ENCODE measurements around the gene FOXE3.
A peak's percentile ranks its signal among the peaks of the same experiment; 100 is the strongest.

Gene FOXE3

DNA sequence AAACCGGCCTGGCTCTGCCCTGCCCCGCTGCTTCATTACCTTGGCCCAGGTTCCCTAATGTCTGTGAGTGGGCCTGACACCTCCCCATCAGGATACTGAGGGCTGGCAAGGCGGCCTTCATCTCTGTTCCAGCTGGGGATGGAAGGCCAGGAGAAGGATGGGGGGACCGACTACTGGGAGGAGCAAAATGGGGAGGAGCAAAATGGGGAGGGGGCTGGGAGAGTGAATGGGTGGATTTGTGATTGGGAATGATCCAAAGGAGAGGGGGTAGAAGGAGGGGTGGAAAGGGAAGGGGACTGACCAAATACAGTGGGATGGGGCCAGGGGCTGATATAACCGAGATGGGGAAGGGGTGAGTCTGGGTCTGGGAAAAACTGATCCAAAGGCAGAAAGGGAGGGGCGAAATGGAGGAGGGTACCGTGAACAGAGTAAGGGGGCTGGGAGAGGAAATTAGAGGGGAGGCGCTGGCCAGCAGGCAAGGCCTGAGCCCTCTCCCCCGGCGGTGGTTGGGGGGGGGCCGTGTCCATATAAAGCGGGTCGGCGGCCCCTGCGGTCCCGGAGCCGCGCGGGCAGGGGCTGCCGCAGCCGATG lies at the start of gene FOXE3:
TSS of gene FOXE3 (plus strand) at position 558 of the 591 bp plus-strand sequence. CDS start at position 589, 31 bp downstream.
- no peak for DNase-seq

GRCh38 chr1:47367651-47368050 lies 48.4 kb upstream of the FOXE3 start:
- DNase-seq: no peak

DNA sequence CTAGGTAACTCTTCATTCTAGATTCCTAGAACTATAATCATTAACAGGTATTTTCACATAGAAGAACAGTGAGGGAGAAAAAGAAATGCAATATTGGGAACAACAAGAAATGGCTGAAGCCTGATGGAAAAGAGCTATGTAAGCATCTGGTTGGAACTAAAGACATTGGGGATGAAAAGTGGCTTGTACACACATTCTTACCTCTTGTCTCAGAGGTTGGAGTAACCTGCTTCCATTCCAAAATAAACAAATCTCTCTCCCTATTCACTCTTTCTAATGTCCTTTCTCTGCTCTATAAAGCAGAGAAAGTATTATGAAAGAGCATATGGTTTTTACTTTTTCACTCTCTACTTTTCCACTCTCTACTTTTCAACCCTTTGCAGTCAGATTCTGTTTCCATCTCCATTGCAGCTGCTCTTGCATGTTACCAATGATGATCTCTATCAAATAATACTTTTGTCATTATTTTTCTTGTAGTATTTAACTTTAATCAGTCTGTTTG lies 45.0 kb upstream of the FOXE3 start:
- DNase-seq: no peak

DNA sequence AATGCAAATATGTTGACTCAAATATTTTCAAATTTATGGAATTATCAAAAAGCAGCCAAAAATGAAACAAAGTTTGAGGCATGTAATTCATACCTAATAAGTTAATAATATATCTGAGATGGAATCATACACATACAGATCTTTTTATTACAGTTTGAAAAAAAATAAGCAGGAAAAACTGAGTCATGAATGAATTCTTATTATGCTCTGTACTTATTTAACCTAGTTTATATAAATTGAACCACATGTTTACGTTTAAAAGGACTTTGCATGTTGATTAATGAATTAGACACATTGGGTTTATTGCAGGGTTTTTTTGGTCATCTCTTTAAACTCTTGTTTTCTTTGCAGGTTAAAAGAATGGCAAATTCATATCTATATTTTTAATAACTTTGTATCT lies 41.6 kb upstream of the FOXE3 start:
- no peak for DNase-seq

GRCh38 chr1:47378147-47378546 lies 37.9 kb upstream of the FOXE3 start:
- DNase-seq: no peak

DNA sequence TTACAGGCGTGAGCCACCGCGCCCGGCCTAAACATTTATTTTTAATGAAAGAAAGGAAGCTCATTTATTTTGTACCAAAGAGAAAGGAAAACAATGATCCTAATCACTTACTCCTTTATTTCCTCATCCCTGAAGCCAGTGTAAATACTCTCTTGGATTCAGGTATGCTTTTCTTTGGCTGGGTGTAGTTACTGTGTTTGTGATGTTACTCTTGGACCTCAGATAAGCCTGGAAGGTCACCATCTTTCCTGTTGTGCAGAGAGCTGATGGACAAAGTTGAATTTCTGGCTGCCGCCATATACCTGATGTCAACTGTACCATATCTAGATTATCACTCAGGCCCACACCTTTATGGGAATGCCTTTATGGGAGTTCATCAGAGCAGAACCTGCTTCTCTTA lies 35.4 kb upstream of the FOXE3 start:
- DNase-seq: no peak

- no peak for DNase-seq
These were observed 33.6 kb upstream of the FOXE3 start for GRCh38 chr1:47382399-47382983.

DNA sequence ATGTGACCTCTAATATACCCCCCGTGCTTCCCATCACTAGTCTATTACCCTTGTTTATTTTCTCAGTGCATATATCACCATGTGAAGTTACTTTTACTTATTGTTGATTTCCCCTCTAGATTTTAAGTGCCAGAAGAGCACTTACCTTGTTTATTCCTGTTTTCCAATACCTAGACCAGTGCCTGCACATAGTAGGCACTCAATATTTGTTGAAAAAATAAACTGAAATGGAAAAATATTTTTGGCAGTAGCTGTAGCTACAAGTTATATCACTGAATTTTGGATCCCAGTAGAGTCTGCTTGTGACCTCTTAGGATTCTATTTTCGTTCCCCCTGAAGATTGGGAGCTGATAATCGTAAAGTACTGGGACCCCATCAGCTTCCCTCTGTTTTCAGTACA lies 32.0 kb upstream of the FOXE3 start:
- DNase-seq: no peak

DNA sequence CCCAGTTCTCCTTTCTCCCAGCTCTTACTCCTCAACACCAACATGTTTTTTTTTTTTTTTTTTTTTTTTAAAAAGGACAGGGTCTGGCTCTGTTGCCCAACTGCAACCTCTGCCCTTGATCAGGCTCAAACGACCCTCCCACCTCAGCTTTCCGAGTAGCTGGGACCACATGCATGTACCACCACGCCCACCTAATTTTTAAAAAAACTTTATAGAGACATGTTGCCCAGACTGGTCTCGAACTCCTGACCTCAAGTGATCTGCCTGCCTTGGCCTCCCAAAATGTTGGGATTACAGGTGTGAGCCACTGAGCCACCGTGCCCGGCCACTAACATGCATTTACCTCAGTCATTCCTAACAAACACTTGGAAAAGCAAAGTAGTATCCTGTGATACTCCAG lies 31.1 kb upstream of the FOXE3 start:
- DNase-seq: no peak

GRCh38 chr1:47386268-47386667 lies 29.8 kb upstream of the FOXE3 start:
- DNase-seq: no peak

GRCh38 chr1:47388030-47388890 lies 27.8 kb upstream of the FOXE3 start:
- no peak for DNase-seq

GRCh38 chr1:47388891-47389238 lies 27.2 kb upstream of the FOXE3 start:
- peak; percentile 64 for DNase-seq

- DNase-seq: no peak
These were observed 26.4 kb upstream of the FOXE3 start for GRCh38 chr1:47389731-47390130.

- no peak for DNase-seq
These were observed 25.2 kb upstream of the FOXE3 start for GRCh38 chr1:47390843-47391242.

GRCh38 chr1:47393141-47393540 lies 22.9 kb upstream of the FOXE3 start:
- no peak for DNase-seq

DNA sequence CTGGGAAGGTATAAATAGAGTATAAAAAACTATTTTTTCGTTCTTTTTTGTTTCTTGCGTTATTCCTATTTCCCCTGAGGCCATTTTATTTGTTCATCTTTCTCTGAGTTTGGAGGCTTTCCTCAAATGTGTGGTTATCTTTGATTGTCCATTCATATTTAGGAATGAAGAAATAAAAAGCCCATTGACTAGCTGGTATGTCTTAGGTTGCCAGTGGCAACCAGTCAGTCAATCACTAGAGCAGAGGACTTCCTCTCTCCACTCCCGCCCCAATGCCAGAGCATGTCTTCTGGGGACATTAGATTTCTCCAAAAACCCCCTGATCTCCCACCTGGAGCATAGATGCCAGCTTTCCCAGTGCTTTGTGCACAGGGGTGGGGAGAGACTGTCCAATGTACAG lies 20.7 kb upstream of the FOXE3 start:
- no peak for DNase-seq

DNA sequence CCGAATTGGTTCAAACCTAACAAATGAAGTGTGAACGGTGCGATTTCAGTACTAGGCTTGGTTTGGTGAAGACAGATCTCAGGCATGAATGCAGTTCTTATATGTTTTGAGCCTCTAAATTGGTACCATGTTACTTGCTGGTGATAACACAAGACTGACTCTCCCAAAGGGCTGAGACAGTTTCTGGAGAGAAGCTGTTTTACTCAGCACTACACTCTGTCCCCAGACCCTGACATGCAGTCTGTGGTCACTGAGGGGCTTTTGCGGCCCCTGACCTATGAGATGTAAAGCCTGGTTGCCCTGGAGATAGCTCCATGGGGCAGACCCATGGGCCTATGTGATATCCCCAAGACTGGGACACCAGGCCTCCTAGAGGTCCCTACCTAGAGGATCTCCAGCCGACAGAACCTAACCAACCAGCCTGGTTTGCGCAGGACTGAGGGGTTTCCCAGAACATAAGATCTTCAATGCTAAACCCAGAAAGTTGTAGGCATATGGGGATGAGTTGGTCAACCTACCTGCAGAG lies 19.4 kb upstream of the FOXE3 start:
- no peak for DNase-seq

DNA sequence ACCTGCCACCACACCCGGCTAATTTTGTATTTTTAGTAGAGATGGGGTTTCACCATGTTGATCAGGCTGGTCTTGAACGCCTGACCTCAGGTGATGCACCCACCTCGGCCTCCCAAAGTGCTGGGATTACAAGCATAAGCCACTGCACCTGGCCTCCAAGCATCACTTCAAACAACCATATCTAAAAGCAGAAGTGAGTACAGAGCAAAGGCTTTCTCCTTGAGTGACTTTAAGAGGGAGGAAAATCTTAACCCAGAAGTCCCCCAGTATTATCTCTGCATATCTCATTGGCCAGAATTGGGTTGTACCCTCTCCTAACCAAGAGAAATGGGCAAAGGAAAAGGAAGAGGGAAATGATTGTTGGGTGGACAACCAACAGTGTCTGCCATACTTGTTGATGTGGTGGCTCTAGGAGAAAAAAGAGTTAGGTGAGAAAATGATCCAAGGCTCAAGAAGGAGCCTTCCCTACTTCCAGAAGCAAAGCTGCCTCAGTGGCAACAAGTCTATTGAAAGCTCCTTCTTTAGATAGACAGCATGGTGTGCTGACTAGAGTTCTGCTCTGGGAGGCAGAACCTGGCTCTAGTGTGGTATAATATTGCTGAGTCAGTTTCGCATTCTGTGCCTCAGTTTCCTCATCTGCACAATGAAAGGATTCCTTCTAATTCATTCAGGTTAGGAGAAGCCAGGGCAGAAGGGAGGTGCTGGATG lies 16.8 kb upstream of the FOXE3 start:
- no peak for DNase-seq

GRCh38 chr1:47399846-47400155 lies 16.3 kb upstream of the FOXE3 start:
- no peak for DNase-seq

GRCh38 chr1:47401761-47402160 lies 14.3 kb upstream of the FOXE3 start:
- DNase-seq: no peak

- DNase-seq: no peak
These were observed 13.5 kb upstream of the FOXE3 start for GRCh38 chr1:47402591-47402990.

DNA sequence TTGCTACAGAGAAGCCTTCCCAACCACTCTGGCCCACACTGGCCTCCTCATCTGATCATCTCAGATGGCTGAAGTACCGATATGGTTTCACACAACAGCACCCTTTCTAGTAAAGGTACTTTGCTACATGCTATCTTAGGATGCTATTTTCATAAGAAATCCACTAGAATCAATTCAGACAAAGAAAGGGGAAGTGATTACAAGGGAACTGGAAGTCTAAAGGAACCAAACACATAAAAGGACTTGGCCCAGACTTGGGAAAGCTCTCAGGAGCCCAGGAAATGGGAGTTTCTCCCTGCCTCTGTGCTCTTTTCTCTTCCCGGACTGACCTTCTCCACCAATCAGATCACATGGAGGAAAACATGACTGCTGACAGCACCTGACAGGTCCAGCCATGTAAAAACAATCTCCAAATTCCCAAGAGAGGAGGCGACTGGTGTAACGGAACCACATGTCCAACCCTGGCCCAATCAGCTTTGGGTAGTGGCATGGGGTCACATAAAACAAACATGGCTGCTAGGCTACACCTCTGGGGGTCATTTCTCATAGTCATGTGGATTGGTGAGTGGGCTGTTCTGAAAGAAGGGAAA lies 12.7 kb upstream of the FOXE3 start:
- DNase-seq: no peak

DNA sequence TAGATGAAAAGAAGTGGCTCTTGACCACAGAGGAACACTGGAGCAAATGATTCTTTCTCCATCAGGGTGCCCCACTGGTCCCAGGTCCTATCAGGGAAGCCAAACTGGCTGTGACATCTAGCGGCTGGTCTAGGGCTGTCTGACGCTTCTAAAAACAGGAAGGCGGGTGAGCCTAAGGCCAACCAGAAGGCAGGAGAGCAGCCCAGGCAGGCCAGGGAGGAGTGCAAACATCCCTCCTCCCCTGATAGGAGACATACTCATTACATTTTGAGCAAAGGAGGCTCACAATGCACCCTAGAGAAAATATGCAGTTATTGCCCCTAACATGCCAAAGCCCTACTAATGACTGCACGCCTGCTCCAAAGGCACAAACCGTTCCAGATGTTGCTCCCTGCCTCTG lies 10.4 kb upstream of the FOXE3 start:
- no peak for DNase-seq

Measured in stimulated activated CD4-positive, alpha-beta T cell treated with anti-CD3 and anti-CD28 coated beads, Interleukin-15, amount 100 ng/mL, for 24 hours (primary cell).